ENCODE data around the gene FAM171A1. TPM values are rescaled to one million over a fixed set of nuclear protein-coding genes. Genes with fewer than 3 reads are reported as not detected.

Gene FAM171A1
- total RNA-seq, 2 donors from 2014 or later, result 2.4 to 3.9 TPM

- Mint-ChIP-seq H3K27ac (no peak overlapping the region), H3K4me1 (peaks cover 9% of the 10 kb centered on the region), H3K9me3 (no peaks in the 10 kb centered on the region), H3K36me3 (ENCODE audit: low read depth) (no peaks in the 10 kb centered on the region), H3K27me3 (no peaks in the 10 kb centered on the region), H3K4me3 (no peak overlapping the region)
- ATAC-seq (replicated peaks), result no peak
Observed at GRCh38 chr10:15230257-15230656, 140.8 kb downstream of the FAM171A1 start.

GRCh38 chr10:15229268-15229667 lies 141.8 kb downstream of the FAM171A1 start:
- no peak overlapping the region for H3K4me3 Mint-ChIP-seq
- no peaks in the 10 kb centered on the region for H3K36me3 Mint-ChIP-seq (ENCODE audit: low read depth)
- no peak for ATAC-seq (replicated peaks)
- no peak overlapping the region for H3K27ac Mint-ChIP-seq
- H3K9me3 Mint-ChIP-seq, result peaks cover 6% of the 10 kb centered on the region
- peaks cover 9% of the 10 kb centered on the region for H3K4me1 Mint-ChIP-seq
- H3K27me3 Mint-ChIP-seq, result no peaks in the 10 kb centered on the region

GRCh38 chr10:15228426-15228825 lies 142.7 kb downstream of the FAM171A1 start:
- H3K27me3 Mint-ChIP-seq, result no peaks in the 10 kb centered on the region
- H3K9me3 Mint-ChIP-seq, result peaks cover 6% of the 10 kb centered on the region
- H3K36me3 Mint-ChIP-seq (ENCODE audit: low read depth), result no peaks in the 10 kb centered on the region
- H3K27ac Mint-ChIP-seq, result no peak overlapping the region
- ATAC-seq (replicated peaks), result no peak
- H3K4me3 Mint-ChIP-seq, result no peak overlapping the region
- peaks cover 9% of the 10 kb centered on the region for H3K4me1 Mint-ChIP-seq

- Mint-ChIP-seq H3K36me3 (ENCODE audit: low read depth) (no peaks in the 10 kb centered on the region), H3K27me3 (no peaks in the 10 kb centered on the region), H3K4me3 (no peak overlapping the region), H3K4me1 (peaks cover 9% of the 10 kb centered on the region), H3K27ac (no peak overlapping the region), H3K9me3 (peaks cover 6% of the 10 kb centered on the region)
- ATAC-seq (replicated peaks), result no peak
Observed at GRCh38 chr10:15227611-15228372, 143.3 kb downstream of the FAM171A1 start.

- Mint-ChIP-seq H3K36me3 (ENCODE audit: low read depth) (no peaks in the 10 kb centered on the region), H3K4me3 (no peak overlapping the region), H3K4me1 (peaks cover 9% of the 10 kb centered on the region), H3K27ac (no peak overlapping the region), H3K9me3 (peaks cover 6% of the 10 kb centered on the region), H3K27me3 (no peaks in the 10 kb centered on the region)
- no peak for ATAC-seq (replicated peaks)
Observed at GRCh38 chr10:15225511-15225910, 145.6 kb downstream of the FAM171A1 start.

GRCh38 chr10:15224948-15225347 lies 146.1 kb downstream of the FAM171A1 start:
- no peak overlapping the region for H3K4me3 Mint-ChIP-seq
- H3K4me1 Mint-ChIP-seq, result peaks cover 8% of the 10 kb centered on the region
- H3K27me3 Mint-ChIP-seq, result no peaks in the 10 kb centered on the region
- no peak overlapping the region for H3K27ac Mint-ChIP-seq
- H3K9me3 Mint-ChIP-seq, result peaks cover 6% of the 10 kb centered on the region
- no peaks in the 10 kb centered on the region for H3K36me3 Mint-ChIP-seq (ENCODE audit: low read depth)
- ATAC-seq (replicated peaks), result no peak

GRCh38 chr10:15223174-15223573 lies 147.9 kb downstream of the FAM171A1 start:
- Mint-ChIP-seq H3K36me3 (ENCODE audit: low read depth) (no peaks in the 10 kb centered on the region), H3K4me3 (no peak overlapping the region), H3K4me1 (no peaks in the 10 kb centered on the region), H3K27me3 (no peaks in the 10 kb centered on the region), H3K27ac (no peak overlapping the region), H3K9me3 (peaks cover 6% of the 10 kb centered on the region)
- ATAC-seq (replicated peaks), result no peak

GRCh38 chr10:15222511-15222910 lies 148.6 kb downstream of the FAM171A1 start:
- Mint-ChIP-seq H3K27me3 (no peaks in the 10 kb centered on the region), H3K9me3 (peaks cover 6% of the 10 kb centered on the region), H3K27ac (no peak overlapping the region), H3K4me3 (no peak overlapping the region), H3K4me1 (no peaks in the 10 kb centered on the region), H3K36me3 (ENCODE audit: low read depth) (no peaks in the 10 kb centered on the region)
- no peak for ATAC-seq (replicated peaks)

- no peak overlapping the region for H3K27ac Mint-ChIP-seq
- H3K27me3 Mint-ChIP-seq, result no peaks in the 10 kb centered on the region
- H3K36me3 Mint-ChIP-seq (ENCODE audit: low read depth), result no peaks in the 10 kb centered on the region
- peaks cover 6% of the 10 kb centered on the region for H3K9me3 Mint-ChIP-seq
- no peak overlapping the region for H3K4me3 Mint-ChIP-seq
- H3K4me1 Mint-ChIP-seq, result no peaks in the 10 kb centered on the region
- no peak for ATAC-seq (replicated peaks)
Observed at GRCh38 chr10:15220445-15220844, 150.6 kb downstream of the FAM171A1 start.

GRCh38 chr10:15216700-15217099 lies 154.4 kb downstream of the FAM171A1 start:
- no peak overlapping the region for H3K27ac Mint-ChIP-seq
- ATAC-seq (replicated peaks), result peak; percentile 23
- H3K27me3 Mint-ChIP-seq, result no peaks in the 10 kb centered on the region
- H3K9me3 Mint-ChIP-seq, result no peaks in the 10 kb centered on the region
- H3K4me1 Mint-ChIP-seq, result no peaks in the 10 kb centered on the region
- H3K4me3 Mint-ChIP-seq, result no peak overlapping the region
- H3K36me3 Mint-ChIP-seq (ENCODE audit: low read depth), result peaks cover 16% of the 10 kb centered on the region

GRCh38 chr10:15214237-15214636 lies 156.9 kb downstream of the FAM171A1 start:
- no peak for ATAC-seq (replicated peaks)
- no peaks in the 10 kb centered on the region for H3K9me3 Mint-ChIP-seq
- no peak overlapping the region for H3K4me3 Mint-ChIP-seq
- H3K4me1 Mint-ChIP-seq, result peaks cover 6% of the 10 kb centered on the region
- H3K27me3 Mint-ChIP-seq, result no peaks in the 10 kb centered on the region
- H3K27ac Mint-ChIP-seq, result no peak overlapping the region
- H3K36me3 Mint-ChIP-seq (ENCODE audit: low read depth), result peaks cover 16% of the 10 kb centered on the region

- Mint-ChIP-seq H3K4me3 (no peak overlapping the region), H3K4me1 (peaks cover 11% of the 10 kb centered on the region), H3K27me3 (no peaks in the 10 kb centered on the region), H3K9me3 (no peaks in the 10 kb centered on the region), H3K27ac (no peak overlapping the region), H3K36me3 (ENCODE audit: low read depth) (peaks cover 16% of the 10 kb centered on the region)
- ATAC-seq (replicated peaks), result no peak
Observed at GRCh38 chr10:15213461-15213861, 157.6 kb downstream of the FAM171A1 start.

GRCh38 chr10:15211464-15211979 lies 159.6 kb downstream of the FAM171A1 start:
- ATAC-seq (replicated peaks), result peak; percentile 49

GRCh38 chr10:15210521-15210920 lies 160.6 kb downstream of the FAM171A1 start:
- peaks cover 3% of the 10 kb centered on the region for H3K9me3 Mint-ChIP-seq
- peaks cover 23% of the 10 kb centered on the region for H3K4me1 Mint-ChIP-seq
- peak overlapping the region; percentile 32 for H3K4me3 Mint-ChIP-seq

More at GRCh38 chr10:15211464-15211979, 159.6 kb downstream of the FAM171A1 start:
- H3K27me3 Mint-ChIP-seq, result no peaks in the 10 kb centered on the region
- H3K4me1 Mint-ChIP-seq, result peaks cover 18% of the 10 kb centered on the region
- H3K27ac Mint-ChIP-seq, result no peak overlapping the region
- H3K36me3 Mint-ChIP-seq (ENCODE audit: low read depth), result peaks cover 16% of the 10 kb centered on the region
- H3K4me3 Mint-ChIP-seq, result no peak overlapping the region
- H3K9me3 Mint-ChIP-seq, result peaks cover 2% of the 10 kb centered on the region

GRCh38 chr10:15209827-15210509 lies 161.1 kb downstream of the FAM171A1 start:
- peak; percentile 77 for ATAC-seq (replicated peaks)
- peaks cover 16% of the 10 kb centered on the region for H3K36me3 Mint-ChIP-seq (ENCODE audit: low read depth)
- peak overlapping the region; percentile 81 for H3K4me3 Mint-ChIP-seq
- H3K4me1 Mint-ChIP-seq, result peaks cover 23% of the 10 kb centered on the region
- H3K27ac Mint-ChIP-seq, result peak overlapping the region; percentile 36
- H3K9me3 Mint-ChIP-seq, result peaks cover 3% of the 10 kb centered on the region
- no peaks in the 10 kb centered on the region for H3K27me3 Mint-ChIP-seq

More at GRCh38 chr10:15210521-15210920, 160.6 kb downstream of the FAM171A1 start:
- H3K27ac Mint-ChIP-seq, result no peak overlapping the region
- H3K36me3 Mint-ChIP-seq (ENCODE audit: low read depth), result peaks cover 16% of the 10 kb centered on the region
- H3K27me3 Mint-ChIP-seq, result no peaks in the 10 kb centered on the region
- no peak for ATAC-seq (replicated peaks)
